Stimulated activated CD4-positive, alpha-beta T cell treated with anti-CD3 and anti-CD28 coated beads, Interleukin-2, amount 100 ng/mL, for 24 hours (primary cell): Measurements from ENCODE around the gene PCSK5.
"Not testable (repeated sequence)": the region's sequence is repeated elsewhere in the genome, so short reads cannot be mapped to it uniquely, and the experiment has no call there.

Experiments used
- DNase-seq, 2 donors: peaks; one replicate each; pipeline ENCODE4 v3.0.0-alpha.2; 2020

PCSK5 gene

GRCh38 chr9:76271755-76272154 lies 381.3 kb downstream of the PCSK5 start:
- no peak for DNase-seq

GRCh38 chr9:76289042-76289441 lies 398.6 kb downstream of the PCSK5 start:
- DNase-seq, result no peak

- DNase-seq, result no peak
Observed at GRCh38 chr9:76289703-76290102, 399.2 kb downstream of the PCSK5 start.

- no peak for DNase-seq
Observed at GRCh38 chr9:76290555-76290954, 400.1 kb downstream of the PCSK5 start.

GRCh38 chr9:76292246-76292645 lies 401.8 kb downstream of the PCSK5 start:
- no peak for DNase-seq

- no peak for DNase-seq
Observed at GRCh38 chr9:76292658-76293057, 402.2 kb downstream of the PCSK5 start.

- DNase-seq, result no peak
Observed at GRCh38 chr9:76294301-76294700, 403.8 kb downstream of the PCSK5 start.

GRCh38 chr9:76296561-76297310 lies 406.3 kb downstream of the PCSK5 start:
- no peak for DNase-seq

- DNase-seq, result no peak
Observed at GRCh38 chr9:76297721-76298239, 407.3 kb downstream of the PCSK5 start.

- no peak for DNase-seq
Observed at GRCh38 chr9:76298521-76299144, 408.2 kb downstream of the PCSK5 start.

- no peak for DNase-seq
Observed at GRCh38 chr9:76302543-76302942, 412.1 kb downstream of the PCSK5 start.

GRCh38 chr9:76302947-76303550 lies 412.6 kb downstream of the PCSK5 start:
- DNase-seq, result peak in 1 of 2 donors; percentile 1

- DNase-seq, result not testable (repeated sequence)
Observed at GRCh38 chr9:76307047-76307446, 416.6 kb downstream of the PCSK5 start.

- DNase-seq, result no peak
Observed at GRCh38 chr9:76310577-76310976, 420.1 kb downstream of the PCSK5 start.

- DNase-seq, result no peak
Observed at GRCh38 chr9:76310991-76311390, 420.5 kb downstream of the PCSK5 start.

- no peak for DNase-seq
Observed at GRCh38 chr9:76311537-76311936, 421.1 kb downstream of the PCSK5 start.

GRCh38 chr9:76313771-76314170 lies 423.3 kb downstream of the PCSK5 start:
- no peak for DNase-seq

- DNase-seq, result no peak
Observed at GRCh38 chr9:76314321-76314720, 423.8 kb downstream of the PCSK5 start.

- no peak for DNase-seq
Observed at GRCh38 chr9:76316069-76316468, 425.6 kb downstream of the PCSK5 start.

- not testable (repeated sequence) for DNase-seq
Observed at GRCh38 chr9:76319466-76319865, 429.0 kb downstream of the PCSK5 start.

- no peak for DNase-seq
Observed at GRCh38 chr9:76321195-76321828, 430.8 kb downstream of the PCSK5 start.

GRCh38 chr9:76322810-76323209 lies 432.3 kb downstream of the PCSK5 start:
- DNase-seq, result no peak

GRCh38 chr9:76323490-76323889 lies 433.0 kb downstream of the PCSK5 start:
- no peak for DNase-seq
